NOMO-1 treated with dmso at 0.1 percent for 144 hours (cell line): ENCODE data around the gene ELP6.
A peak's percentile ranks its signal among the peaks of the same experiment; 100 is the strongest.

Source experiments
- DNase-seq: peaks from one replicate; lab custom pipeline; 2025; ENCODE audit not compliant: unreplicated experiment; lab: John Stamatoyannopoulos, UW

Gene ELP6, protein sequence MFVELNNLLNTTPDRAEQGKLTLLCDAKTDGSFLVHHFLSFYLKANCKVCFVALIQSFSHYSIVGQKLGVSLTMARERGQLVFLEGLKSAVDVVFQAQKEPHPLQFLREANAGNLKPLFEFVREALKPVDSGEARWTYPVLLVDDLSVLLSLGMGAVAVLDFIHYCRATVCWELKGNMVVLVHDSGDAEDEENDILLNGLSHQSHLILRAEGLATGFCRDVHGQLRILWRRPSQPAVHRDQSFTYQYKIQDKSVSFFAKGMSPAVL

DNA sequence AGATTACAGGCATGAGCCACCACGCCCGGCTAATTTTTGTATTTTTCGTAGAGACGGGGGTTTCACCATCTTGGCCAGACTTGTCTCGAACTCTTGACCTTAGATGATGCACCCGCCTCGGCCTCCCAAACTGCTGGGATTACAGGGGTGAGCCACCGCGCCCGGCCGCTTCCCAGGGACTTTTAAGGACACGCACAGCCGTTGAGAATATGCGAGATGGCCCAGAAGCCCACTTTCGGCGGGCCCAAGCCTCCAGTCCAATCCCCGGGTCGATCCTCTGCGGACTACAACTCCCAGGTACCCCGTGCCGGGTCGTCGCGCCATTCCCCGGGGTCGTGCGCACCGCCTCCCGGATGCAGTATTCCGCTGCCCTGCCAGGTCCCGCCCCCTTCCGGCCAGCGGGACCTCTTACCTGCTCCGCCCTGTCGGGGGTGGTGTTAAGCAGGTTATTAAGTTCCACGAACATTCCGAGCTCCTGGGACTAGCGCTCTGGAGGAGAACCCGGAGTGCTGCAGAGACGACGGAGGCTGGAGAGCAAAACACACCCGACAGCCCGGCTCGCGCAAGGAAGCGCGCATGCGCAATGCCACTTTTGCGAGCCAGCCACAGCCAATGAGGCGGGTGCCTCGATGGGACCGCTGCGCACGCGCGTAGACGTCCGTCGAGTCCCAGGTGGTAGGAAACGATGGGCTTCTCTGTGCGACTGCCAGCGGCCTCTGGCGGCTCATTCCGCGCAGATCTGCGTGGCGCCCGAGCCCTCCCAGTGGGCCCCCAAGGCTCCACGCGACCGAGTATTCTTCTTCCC lies at the start of gene ELP6:
TSS of gene ELP6 (minus strand) at position 588 of the 805 bp plus-strand sequence. CDS start at position 466, 122 bp downstream.
- peak; percentile 96 for DNase-seq

DNA sequence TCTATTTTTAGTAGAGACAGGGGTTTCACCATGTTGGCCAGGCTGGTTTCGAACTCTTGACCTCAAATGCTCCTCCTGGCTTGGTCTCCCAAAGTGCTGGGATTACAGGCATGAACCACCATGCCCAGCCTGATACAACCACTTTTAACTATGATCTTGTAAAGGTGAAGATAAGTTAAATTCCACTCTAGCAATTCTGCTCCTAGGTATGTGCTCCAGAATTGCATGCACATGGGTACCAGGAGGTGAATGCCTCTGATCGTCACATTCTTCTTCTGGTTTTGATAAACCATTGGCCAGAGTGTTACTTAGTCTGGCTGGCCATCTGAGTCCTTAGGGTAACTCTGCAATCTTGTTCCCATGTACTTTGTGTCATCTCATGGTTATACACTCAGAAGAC lies 42.8 kb upstream of the ELP6 start:
- DNase-seq, result no peak

DNA sequence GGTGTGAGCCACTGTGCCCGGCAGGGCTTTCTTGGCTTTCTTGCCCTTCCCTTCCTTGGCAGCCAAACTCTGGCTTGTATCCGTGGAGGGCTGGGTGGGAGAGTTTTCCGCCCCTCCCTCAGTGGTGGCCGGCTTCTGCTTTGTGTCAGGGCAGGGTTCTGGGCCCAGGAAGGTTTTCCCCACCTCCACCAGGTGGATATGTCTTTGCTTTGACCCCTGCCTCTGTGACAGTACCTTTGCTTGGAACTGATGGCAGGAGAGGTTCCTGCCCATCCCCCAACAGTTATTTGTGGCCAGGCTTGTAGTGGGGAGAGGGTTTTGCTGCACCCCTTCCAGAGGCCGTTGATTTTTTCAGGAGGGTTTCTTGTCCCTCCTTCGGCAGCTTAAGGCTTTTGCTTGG lies 40.8 kb upstream of the ELP6 start:
- DNase-seq, result no peak

DNA sequence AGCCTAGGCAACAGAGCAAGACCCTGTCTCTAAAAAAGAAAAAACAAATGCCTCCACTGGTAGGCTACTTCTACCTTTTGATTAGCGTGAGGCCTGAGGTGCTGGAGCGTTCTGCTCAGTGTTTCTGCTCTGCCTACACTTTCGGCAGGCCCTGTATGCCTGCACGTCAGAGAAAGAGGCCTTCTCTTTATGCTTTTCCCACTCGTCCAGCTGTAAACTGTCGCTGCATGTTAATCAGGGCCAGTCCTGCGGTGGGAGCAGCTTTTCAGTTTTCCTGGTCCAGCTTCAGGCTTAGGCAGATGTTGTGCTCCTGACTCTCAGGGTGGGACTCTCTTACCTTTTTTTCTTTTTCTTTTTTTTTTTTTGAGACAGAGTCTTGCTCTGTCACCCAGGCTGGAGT lies 39.9 kb upstream of the ELP6 start:
- no peak for DNase-seq

DNA sequence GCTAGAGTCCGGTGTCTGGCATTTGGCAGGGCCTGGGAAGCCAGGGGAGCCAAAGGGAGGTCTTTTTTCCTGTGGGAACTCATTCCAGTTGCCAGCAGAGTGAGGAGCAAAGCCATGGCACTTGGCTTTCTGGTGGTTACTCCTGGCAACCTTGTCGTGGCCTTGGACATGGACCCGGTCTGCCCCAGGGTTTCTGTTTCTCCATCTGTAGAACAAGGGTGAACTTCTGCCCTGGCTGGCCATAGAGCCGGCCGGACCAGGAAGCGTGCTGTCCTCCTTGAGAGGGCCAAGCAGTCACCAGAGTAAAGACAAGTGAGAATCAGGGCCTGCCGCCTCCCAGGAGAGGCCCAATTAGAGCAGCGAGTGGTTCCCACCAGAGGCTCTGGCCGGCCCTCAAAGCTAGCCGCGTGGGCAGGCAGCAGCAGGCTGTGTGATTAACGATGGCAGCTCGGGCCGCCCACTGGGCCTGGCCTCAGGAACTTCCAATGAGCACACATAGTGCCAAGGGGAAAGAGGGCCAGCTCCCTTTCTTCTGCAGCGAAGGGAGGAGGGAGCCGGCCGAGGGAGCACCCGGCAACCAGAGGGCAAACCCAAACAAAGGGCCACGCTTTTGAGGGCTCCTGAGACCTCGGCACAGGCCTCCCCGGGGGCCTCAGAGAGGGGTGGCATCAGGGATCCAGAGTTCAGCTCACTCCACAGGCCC lies 29.1 kb upstream of the ELP6 start:
- no peak for DNase-seq

DNA sequence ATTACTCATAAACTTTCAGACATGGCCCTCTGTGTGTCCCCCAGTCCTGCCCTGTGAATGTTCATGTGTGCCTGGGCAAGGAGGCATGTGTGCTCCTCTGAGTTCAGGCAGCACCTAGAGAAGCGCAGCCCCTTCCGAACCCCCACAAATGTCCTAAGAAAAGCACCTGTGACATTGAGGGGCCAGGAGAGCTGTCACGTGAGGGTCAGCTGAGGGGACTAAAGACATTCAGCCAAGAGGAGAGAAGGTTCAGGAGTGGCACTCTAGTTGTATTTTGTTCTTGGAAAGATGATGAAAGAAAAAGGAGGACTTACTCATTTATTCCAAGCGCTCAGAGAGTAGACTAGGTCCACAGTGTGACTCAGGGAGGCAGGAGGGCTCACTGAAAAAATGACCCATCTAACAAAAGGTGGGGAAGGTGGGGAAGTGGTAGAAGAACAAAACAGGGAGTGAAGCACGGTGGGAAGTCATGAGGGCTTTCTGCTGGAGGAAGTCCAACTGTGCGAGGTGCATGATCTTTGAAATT lies 28.1 kb upstream of the ELP6 start:
- no peak for DNase-seq

DNA sequence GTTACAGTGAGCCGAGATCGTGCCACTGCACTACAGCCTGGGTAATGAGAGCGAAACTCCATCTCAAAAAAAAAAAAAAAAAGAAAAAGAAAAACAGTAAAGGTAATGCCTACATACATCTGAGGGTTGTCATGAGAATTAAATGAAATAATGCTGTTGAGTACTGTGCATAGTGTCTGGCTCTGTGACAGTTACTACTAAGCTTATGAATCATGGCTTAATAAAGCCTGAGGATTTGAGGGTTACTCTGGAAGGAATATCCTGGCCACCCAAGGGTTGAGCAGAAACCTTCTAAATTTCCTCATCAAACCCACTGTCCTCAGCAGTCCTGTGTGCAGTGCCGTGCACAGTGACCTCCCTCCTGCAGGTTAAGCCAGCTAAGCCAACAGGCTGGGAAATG lies 26.8 kb upstream of the ELP6 start:
- no peak for DNase-seq

DNA sequence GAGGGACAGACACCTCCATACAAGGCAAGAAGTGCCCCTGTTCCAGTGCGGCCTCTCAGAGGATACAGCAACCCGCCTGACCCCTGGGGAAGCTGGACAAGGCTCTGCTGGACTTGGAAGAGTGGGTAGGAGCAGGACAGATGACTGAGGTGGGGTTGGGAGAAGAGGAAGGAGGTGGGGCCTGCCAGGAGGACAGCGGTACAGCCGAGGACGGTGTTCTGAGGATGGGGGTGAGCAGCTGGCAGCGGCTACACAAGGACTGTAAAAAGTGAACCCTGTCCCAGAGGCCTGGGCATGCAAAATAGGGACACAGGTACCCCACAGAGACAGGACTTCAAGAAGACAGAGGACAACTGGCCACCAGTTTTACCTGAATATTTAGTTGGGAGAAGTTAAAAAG lies 23.5 kb upstream of the ELP6 start:
- no peak for DNase-seq

DNA sequence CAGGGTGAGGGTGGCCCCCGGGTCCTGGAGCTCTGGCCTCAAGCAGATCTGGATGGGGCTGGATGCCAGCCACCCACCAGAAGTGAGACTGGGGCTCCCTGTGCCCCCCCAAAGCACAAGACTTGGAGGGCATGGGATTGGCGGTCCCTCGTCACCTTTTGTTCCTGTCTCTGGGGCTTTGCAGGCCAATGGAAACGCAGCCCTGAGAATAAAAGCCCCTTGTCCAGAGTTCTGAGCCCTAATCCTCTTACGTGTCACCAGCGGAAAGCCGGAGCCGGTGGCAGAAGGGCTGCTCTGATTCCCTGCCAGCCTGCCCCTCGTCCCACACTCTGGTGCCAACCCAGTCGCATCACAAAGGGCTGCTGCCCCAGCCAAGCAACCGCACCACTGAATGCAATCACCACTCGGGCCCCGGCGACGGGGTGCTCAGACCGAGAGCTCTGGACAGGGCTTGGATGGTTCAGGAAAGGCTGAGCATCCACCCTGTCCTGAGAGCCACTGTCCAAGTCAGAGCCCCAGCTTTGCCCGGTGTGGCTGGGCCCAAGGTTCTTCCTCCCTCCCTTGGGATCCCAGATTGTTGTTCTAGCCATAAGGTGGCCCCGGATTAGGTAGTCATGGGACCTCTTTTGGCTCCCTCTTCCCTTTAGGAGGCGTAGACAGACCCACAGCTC lies 22.8 kb upstream of the ELP6 start:
- no peak for DNase-seq

DNA sequence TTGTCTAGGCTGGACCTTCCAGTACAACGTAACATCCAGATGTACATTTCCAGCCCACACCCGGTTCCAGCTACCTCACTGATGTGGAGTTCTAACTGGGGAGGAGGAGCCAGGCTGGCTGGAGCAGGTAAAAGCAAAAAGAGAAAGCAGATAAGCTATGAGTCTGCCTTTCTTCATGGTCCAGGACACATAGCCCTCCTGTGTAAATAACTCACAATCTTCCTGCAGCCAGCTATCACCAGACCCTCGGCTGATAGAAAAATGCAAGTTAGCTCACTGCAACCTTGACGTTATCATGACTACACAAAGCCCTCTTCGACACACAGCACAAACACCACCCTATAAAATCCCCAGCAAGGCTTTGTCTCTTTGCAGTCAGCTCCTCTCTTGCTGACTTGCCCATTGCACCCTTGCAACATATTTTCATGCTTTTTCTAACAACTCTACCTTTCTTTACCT lies 20.5 kb upstream of the ELP6 start:
- no peak for DNase-seq

DNA sequence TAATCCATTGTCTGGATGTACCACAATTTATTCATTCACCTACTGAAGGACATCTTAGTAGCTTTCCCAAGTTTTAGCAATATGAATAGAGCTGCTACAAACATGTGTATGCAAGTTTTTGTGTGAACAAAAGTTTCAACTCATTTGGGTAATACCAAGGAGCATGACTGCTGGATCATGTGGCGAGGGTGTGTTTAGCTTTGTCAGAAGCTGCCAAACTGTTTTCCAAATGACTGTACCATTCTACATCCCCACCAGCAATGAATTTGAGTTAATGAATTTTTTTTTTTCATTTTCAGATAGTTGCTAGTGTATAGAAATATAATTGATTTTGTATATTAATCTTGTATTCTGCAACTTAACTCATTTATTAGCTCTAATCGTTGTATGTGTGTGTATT lies 20.0 kb upstream of the ELP6 start:
- DNase-seq, result no peak

DNA sequence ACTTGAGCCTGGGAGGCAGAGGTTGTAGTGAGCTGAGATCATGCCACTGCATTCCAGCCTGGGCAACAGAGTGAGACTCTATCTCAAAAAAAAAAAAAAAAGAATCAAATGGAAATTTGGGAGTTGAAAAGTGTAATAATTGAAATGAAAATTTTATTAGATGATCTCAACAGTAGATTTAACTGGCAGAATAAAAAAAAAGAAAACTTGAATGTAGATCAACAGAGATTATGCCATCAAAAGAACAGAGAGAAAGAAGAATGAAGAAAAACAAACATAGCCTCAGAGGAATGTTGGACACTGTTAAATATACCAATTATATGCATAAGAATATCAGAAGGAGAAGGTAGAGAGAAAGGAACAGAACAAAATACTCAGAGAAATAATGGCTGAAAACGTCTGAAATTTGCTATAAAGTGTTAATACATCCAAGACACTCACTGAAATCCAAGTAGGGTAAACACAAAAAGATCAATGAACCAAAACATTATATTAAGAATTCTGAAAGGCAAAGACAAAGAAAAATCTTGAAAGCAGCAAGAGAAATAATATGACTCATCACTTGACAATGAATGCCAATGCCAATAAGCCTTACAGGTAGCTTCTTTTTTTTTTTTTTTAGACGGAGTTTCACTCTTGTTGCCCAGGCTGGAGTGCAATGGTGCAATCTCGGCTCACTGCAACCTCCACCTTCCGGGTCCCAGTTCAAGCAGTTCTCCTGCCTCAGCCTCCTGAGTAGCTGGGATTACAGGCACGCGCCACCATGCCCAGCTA lies 14.6 kb upstream of the ELP6 start:
- no peak for DNase-seq

DNA sequence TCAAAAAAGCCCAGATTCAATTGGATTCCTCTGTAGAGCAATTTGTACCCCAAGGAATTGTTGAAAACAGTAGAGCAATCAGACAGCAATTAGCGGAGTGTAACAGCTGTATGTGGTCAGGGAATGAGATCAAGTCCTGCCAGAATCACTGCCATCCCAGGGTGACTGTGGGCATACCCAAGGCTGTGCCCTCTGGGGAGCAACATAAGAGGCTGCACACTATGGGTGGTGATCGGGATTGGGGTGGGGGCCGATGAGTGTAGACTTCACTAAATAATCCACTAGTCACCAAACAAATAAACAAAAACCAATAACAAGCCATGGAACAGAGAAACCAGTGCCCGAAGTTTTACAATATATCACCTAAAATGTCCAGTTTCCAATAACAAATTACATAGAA lies 12.1 kb upstream of the ELP6 start:
- DNase-seq, result no peak

DNA sequence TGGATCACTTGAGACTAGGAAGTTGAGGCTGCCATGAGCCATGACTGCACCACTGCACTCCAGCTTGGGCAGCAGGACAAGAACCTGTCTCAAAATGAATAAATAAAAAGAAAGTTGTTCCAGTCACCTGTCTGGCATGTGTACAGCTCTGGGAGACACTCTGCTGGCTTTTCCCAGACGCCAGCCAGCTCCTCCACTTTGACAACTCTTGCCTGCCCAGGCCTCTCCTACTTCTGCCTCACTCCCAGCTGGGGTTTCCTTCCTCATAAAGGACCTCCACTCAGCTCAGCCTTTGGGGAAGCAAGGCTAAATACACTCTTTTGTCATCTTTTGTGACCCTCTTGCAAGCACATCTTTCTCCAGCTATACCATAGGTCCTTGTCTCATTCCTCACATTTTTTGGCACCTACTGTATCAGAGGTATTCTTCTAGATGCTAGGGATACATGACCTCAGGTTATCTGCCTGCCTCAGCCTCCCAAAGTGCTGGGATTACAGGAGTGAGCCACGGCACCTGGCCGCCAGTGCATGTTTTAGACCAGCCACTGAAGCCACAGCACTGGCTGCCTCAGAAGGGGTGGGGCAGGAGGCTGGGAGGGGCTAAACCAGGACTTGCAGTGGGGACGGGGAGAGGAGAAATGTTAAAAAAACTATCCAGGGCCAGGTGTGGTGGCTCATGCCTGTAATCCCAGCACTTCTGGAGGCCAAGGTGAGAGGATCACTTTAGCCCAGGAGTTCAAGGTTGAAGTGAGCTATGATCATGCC lies 10.0 kb upstream of the ELP6 start:
- no peak for DNase-seq

DNA sequence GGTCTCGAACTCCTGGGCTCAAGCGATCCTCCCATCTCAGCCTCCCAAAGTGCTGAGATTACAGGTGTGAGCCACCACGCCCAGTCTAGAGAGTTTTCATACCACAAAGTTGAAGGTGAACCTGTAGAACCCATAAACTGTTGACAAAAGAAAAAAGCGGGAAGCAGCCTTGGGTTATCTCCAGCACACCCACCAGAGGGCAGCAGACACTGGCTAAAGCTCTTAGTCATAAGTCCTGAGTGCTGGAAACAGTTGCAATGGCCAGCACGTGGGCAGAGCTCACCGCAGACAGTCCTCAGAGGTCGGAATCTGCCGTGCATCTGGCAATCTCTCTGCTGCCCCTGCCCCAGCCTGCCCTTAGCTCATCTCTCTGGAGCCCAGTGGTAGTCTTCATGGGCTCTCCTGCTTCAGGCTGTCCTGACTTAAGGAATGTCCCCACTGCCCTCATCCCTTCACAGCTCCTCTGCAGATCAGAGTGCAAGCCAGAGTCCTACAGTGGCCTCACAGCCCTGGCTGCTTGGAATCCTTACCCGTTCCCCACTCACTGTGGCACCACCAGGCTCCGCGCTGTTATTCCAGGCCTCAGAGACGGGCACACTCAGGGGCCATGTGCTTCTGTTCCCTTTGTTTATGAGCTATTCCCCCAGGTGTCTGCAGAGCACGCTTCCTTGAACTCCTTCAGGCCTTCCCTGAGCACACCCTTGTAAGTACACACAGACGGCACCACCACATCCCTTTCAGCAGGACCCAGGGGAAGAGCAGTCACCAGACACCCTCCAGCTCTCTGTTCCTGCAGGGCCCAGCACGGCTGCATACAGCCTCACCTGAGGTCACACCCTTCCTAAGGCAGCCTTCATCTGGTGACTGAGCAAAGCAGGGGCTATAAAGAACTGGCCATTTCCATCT lies 8.8 kb upstream of the ELP6 start:
- peak; percentile 85 for DNase-seq

DNA sequence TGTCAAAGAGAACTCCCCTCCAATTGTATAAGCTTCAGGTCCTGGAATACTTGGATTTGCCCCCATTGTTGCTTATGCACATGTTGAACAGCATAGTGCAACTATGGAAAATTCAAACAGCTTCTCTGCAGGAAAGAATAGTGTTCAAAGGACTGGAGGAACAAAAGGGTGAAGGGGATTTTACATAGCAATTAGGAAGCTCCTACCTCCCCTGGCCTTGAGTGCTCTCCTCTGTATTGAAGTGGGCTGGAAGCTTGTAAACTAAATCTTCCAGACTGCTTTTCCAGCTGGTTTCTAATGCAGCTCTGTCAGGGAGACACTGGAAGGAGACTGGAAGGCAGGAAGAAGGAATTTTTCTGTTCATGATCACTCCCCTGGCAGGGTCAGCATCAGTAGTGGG lies 7.2 kb upstream of the ELP6 start:
- no peak for DNase-seq

DNA sequence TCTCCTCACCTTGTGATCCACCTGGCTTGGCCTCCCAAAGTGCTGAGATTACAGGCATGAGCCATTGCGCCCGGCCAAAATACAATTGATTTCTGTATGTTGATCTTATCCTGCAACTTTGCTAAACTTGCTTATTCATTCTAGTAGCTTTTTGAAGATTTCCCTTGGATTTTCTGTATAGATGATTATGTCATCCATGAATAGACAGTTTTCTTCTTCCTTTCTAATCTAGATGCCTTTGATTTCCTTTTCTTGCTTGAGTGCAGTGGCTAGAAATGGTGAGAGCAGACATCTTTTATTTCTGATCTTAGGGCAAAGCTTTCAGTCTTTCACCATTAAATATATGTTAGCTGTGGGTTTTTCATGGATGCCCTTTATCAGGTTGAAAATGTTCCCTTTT lies 4.4 kb upstream of the ELP6 start:
- DNase-seq, result no peak

DNA sequence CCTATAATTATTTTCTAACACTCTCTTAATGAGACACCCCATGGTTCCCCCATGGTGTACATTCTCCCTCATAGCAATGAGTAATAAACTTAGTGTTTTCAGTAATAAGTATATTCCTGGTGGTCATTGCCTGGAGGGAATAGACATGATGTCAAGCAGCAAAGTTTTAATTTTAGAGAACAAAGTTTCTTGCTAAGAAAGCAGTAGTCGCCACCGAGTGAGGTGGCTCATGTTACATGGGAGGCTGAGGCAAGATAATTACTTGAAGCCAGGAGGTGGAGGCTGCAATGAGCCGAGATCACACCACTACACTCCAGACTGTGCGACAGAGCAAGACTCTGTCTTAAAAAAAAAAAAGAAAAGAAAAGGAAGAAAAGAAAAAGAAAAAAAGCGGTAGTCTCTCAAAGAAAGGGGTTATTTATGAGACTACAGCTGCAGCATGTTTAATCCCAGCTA lies 2.4 kb upstream of the ELP6 start:
- DNase-seq, result no peak

DNA sequence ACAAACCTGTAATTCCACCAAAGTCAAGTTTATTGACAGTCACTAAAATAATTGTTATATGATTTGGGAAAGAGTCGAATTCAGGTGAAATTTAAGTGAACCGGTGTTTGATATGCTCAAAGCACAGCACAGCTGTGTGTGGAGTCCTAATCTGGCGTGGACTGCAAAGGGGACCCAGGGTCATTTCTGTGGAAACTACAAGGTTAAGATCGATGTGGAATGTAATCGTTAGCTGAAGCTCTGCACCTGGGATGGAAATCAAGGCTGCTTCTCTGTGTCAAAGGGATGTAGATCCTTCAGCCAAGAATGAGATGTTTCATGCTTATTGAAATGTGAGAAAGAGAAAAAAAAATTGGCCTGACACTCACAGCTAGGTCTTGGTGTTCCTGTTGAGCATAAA lies 1.6 kb upstream of the ELP6 start:
- DNase-seq, result no peak
